Endothelial cell of umbilical vein (primary cell): Measurements from ENCODE around the gene GPR137. TPM values are rescaled to one million over a fixed set of nuclear protein-coding genes. Genes with fewer than 3 reads are reported as not detected.
"Not testable (repeated sequence)": the region's sequence is repeated elsewhere in the genome, so short reads cannot be mapped to it uniquely, and the experiment has no call there.

ENCODE experiments used
- BruUV-seq: library from RNA; stranded (reverse); fragments of 400-500 nt; replicated peaks from 2 replicates; lab custom pipeline; 2021; lab: Mats Ljungman, UMichigan
- CTCF ChIA-PET: fragments of 300-600, 350-600 bp; sonication (Branson Sonifier 250); formaldehyde crosslinking; loops from one replicate; lab custom pipeline; 2021; ENCODE audit warnings: antibody characterized with exemption, inconsistent platforms; lab: Charles Lee
- POLR2A ChIA-PET: fragments of 300-600, 350-600 bp; sonication (Branson Sonifier 250); formaldehyde crosslinking; loops from one replicate; lab custom pipeline; 2021; ENCODE audit warnings: antibody characterized with exemption, inconsistent platforms; lab: Charles Lee
- DNase-seq: peaks from one replicate; pipeline ENCODE4 v3.0.0-alpha.2; 2011; ENCODE audit warnings: low read depth, low spot score
- FAIRE-seq: peaks from 2 replicates; lab custom pipeline; 2011; peaks lifted over from hg19 to GRCh38; lab: Jason Lieb, UNC
- H2AFZ ChIP-seq: 2 replicates; pipeline ENCODE4 v1.6.0; 2012; ENCODE audit warnings: low read depth, low read length, control low read depth, inconsistent platforms
- H3K27ac ChIP-seq: 2 replicates; pipeline ENCODE4 v1.5.1; 2011; ENCODE audit warnings: low read depth, mild to moderate bottlenecking, control low read depth, low read length, moderate library complexity; ENCODE audit not compliant: insufficient read depth
- H3K27me3 ChIP-seq, 2 experiments: 2 replicates each; pipeline versions ENCODE4 v1.6.0 to v1.6.1; 2011; ENCODE audit warnings: low read length in 2 of 2, mixed read lengths in 1 of 2; ENCODE audit not compliant: control insufficient read depth in 2 of 2, insufficient read depth in 2 of 2
- H3K36me3 ChIP-seq, 2 experiments: 2 replicates in 1 of 2; 3 replicates in 1 of 2; pipeline ENCODE4 v1.5.1; 2011; ENCODE audit warnings: low read length in 2 of 2, mild to moderate bottlenecking in 1 of 2, moderate library complexity in 1 of 2; ENCODE audit not compliant: control insufficient read depth in 2 of 2, insufficient read depth in 2 of 2; ENCODE audit errors: extremely low read depth in 1 of 2
- H3K4me1 ChIP-seq: 3 replicates; pipeline ENCODE4 v1.5.1; 2011; ENCODE audit warnings: mild to moderate bottlenecking, low read length; ENCODE audit not compliant: control insufficient read depth, insufficient read depth; ENCODE audit errors: extremely low read depth
- H3K4me2 ChIP-seq: 2 replicates; pipeline ENCODE4 v1.6.1; 2011; ENCODE audit warnings: low read length, control low read depth, mixed read lengths; ENCODE audit not compliant: insufficient read depth
- H3K4me3 ChIP-seq, 3 experiments: fragments of 200-600 bp in 1 of 3; sonication (generic), shearing (Covaris generic) in 1 of 3; replicated peaks in 1 of 3; 2 replicates each; pipeline ENCODE4 v1.5.1; 2011 to 2016; ENCODE audit warnings: control low read depth in 3 of 3, low read length in 3 of 3, mild to moderate bottlenecking in 2 of 3, inconsistent platforms in 1 of 3, low read depth in 1 of 3, moderate library complexity in 1 of 3; ENCODE audit not compliant: insufficient read depth in 1 of 3
- H3K79me2 ChIP-seq: 2 replicates; pipeline ENCODE4 v1.6.0; 2012; ENCODE audit warnings: low read length, inconsistent platforms; ENCODE audit not compliant: control insufficient read depth, insufficient read depth
- H3K9ac ChIP-seq: replicated peaks from 2 replicates; pipeline ENCODE3; 2011; ENCODE audit warnings: low read length, control low read depth; ENCODE audit not compliant: insufficient read depth; ENCODE audit errors: extremely low read depth
- H3K9me1 ChIP-seq: replicated peaks from 3 replicates; pipeline ENCODE4 v1.6.0; 2011; ENCODE audit warnings: mild to moderate bottlenecking, low read length; ENCODE audit not compliant: control insufficient read depth, insufficient read depth; ENCODE audit errors: extremely low read depth
- H3K9me3 ChIP-seq: replicated peaks from 2 replicates; pipeline ENCODE4 v1.5.1; 2012; ENCODE audit warnings: low read length, inconsistent platforms; ENCODE audit not compliant: control insufficient read depth, insufficient read depth
- H4K20me1 ChIP-seq: replicated peaks from 2 replicates; pipeline ENCODE3; 2011; ENCODE audit warnings: mild to moderate bottlenecking, low read length; ENCODE audit not compliant: control insufficient read depth, insufficient read depth; ENCODE audit errors: extremely low read depth
- EZH2 ChIP-seq: IDR thresholded peaks from 2 replicates; pipeline ENCODE4 v1.6.1; 2012; ENCODE audit warnings: borderline replicate concordance, low read depth, mild to moderate bottlenecking, moderate library complexity, low read length, inconsistent platforms; ENCODE audit not compliant: severe bottlenecking
- FOS ChIP-seq: IDR thresholded peaks from 2 replicates; pipeline ENCODE4 v1.6.1; 2011; ENCODE audit warnings: mild to moderate bottlenecking, low read length, moderate library complexity, borderline replicate concordance; ENCODE audit not compliant: insufficient read depth
- GATA2 ChIP-seq: IDR thresholded peaks from 2 replicates; pipeline ENCODE4 v1.7.0; 2011; ENCODE audit warnings: low read depth, mild to moderate bottlenecking, moderate library complexity, mixed read lengths, low read length; ENCODE audit not compliant: insufficient read length, insufficient read depth
- JUN ChIP-seq: IDR thresholded peaks from 2 replicates; pipeline ENCODE4 v1.6.1; 2011; ENCODE audit warnings: borderline replicate concordance, low read depth; ENCODE audit not compliant: insufficient read length, insufficient read depth
- MYC ChIP-seq: IDR thresholded peaks from one replicate; pipeline ENCODE4 v1.6.1; 2011; ENCODE audit warnings: mild to moderate bottlenecking, low read depth, low read length
- POLR2A ChIP-seq: IDR thresholded peaks from 2 replicates; pipeline ENCODE4 v1.6.1; 2012; ENCODE audit warnings: low read depth, mild to moderate bottlenecking, control low read depth, low read length
- POLR2AphosphoS5 ChIP-seq: IDR thresholded peaks from 2 replicates; pipeline ENCODE4 v1.6.1; 2012; ENCODE audit warnings: low read depth, mild to moderate bottlenecking, control low read depth, low read length, moderate library complexity; ENCODE audit not compliant: insufficient read depth
- dilution Hi-C: fragments of 300-500 bp; cut with MboI; formaldehyde crosslinking; loops from one replicate; pipeline ENCODE4 v1.15.0; 2019; ENCODE audit warnings: low sequenced_read_pairs; ENCODE audit not compliant: extremely low pct_ligation_motif_present
- intact Hi-C: fragments of 100-400 bp; cut with micrococcal nuclease; formaldehyde crosslinking; loops from one replicate; pipeline ENCODE4 v1.10.0; 2022
- polyA plus RNA-seq, 4 experiments: library from polyadenylated mRNA; depleted of rRNA in 3 of 4; stranded (reverse) in 3 of 4; unstranded in 1 of 4; fragments of >200 nt; gene quantifications; 2 replicates each; pipeline versions ENCODE4 v1.2.1 to v1.2.3, GENCODE V29; 2011 to 2012; ENCODE audit warnings: missing spikeins in 1 of 4
- total RNA-seq: library from RNA; stranded (reverse); gene quantifications from 2 replicates; pipeline ENCODE4 v1.2.3, GENCODE V29; 2021
- TF ChIP-seq, protein P1 (sequence below): IDR thresholded peaks from 2 replicates; pipeline ENCODE4 v1.6.1; 2011; ENCODE audit not compliant: insufficient read depth, insufficient read length
- TF ChIP-seq, protein P2 (sequence below), 2 donors: IDR thresholded peaks; 1 replicate in 1 of 2; 2 replicates in 1 of 2; pipeline ENCODE4 v1.5.1; 2011; ENCODE audit warnings: low read length in 2 of 2, mild to moderate bottlenecking in 2 of 2, moderate library complexity in 2 of 2, control low read depth in 1 of 2, inconsistent platforms in 1 of 2, low read depth in 1 of 2; ENCODE audit not compliant: insufficient read depth in 1 of 2; ENCODE audit errors: extremely low read depth in 1 of 2

GPR137 gene
- total and polyA plus RNA-seq, 2 donors (not counting 3 experiments of a cell fraction or from before 2014, with no cell fraction given) = 40.9 to 42.5 TPM

DNA sequence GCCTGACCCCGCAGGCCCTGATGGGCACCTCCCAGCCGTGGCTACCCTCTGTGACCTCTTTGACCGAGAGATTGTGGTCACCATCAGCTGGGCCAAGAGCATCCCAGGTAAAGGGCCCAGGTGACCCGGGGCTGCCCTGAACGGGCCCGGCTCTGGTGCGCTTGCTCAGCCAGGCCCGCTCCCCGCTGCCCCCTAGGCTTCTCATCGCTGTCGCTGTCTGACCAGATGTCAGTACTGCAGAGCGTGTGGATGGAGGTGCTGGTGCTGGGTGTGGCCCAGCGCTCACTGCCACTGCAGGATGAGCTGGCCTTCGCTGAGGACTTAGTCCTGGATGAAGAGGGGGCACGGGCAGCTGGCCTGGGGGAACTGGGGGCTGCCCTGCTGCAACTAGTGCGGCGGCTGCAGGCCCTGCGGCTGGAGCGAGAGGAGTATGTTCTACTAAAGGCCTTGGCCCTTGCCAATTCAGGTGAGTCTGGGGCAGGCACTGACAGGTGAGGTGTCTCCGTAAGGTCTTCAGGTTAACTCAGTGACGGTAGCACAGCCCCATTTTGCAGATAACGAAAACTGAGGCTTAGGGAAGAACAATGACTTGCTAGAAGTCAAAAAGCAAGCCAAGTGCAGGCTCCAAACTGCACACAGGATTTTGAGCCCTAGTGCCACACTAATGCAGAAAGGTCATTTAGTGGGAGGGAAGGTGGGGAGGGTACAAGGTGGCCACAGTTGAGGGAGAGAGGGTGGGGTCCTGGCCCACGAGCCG, 29.3 kb downstream of the GPR137 start:
- Histone ChIP-seq H3K79me2 (peaks cover 4% of the 10 kb centered on the region), H3K4me1 (peaks cover 10% of the 10 kb centered on the region), H3K9me1 (no peaks in the 10 kb centered on the region), H3K4me2 (no peak overlapping the region), H3K36me3 (peaks cover 2 to 7% of the 10 kb centered on the region in 2 experiments), H3K4me3 (no peak overlapping the region), H3K9me3 (no peaks in the 10 kb centered on the region), H3K27ac (no peak overlapping the region), H2AFZ (no peak overlapping the region), H4K20me1 (no peaks in the 10 kb centered on the region), H3K9ac (no peak overlapping the region), H3K27me3 (no peaks in the 10 kb centered on the region)
- dilution Hi-C loops = no loop called here
- no peak for DNase-seq
- CTCF ChIA-PET = no interaction called here
- no peak for FAIRE-seq
- intact Hi-C loops = no loop called here
- TF ChIP-seq MYC = no peak
- TF ChIP-seq EZH2 = no peak
- no peak for TF ChIP-seq GATA2
- TF ChIP-seq JUN = no peak
- no peak for TF ChIP-seq FOS
- TF ChIP-seq POLR2AphosphoS5 = no peak
- TF ChIP-seq, protein P1, sequence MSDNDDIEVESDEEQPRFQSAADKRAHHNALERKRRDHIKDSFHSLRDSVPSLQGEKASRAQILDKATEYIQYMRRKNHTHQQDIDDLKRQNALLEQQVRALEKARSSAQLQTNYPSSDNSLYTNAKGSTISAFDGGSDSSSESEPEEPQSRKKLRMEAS = no peak
- no peak for TF ChIP-seq POLR2A
- TF ChIP-seq, protein P2, sequence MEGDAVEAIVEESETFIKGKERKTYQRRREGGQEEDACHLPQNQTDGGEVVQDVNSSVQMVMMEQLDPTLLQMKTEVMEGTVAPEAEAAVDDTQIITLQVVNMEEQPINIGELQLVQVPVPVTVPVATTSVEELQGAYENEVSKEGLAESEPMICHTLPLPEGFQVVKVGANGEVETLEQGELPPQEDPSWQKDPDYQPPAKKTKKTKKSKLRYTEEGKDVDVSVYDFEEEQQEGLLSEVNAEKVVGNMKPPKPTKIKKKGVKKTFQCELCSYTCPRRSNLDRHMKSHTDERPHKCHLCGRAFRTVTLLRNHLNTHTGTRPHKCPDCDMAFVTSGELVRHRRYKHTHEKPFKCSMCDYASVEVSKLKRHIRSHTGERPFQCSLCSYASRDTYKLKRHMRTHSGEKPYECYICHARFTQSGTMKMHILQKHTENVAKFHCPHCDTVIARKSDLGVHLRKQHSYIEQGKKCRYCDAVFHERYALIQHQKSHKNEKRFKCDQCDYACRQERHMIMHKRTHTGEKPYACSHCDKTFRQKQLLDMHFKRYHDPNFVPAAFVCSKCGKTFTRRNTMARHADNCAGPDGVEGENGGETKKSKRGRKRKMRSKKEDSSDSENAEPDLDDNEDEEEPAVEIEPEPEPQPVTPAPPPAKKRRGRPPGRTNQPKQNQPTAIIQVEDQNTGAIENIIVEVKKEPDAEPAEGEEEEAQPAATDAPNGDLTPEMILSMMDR (IDR thresholded peaks at IDR 0.05; ENCODE audit: extremely low read depth in 1 of 2, insufficient read depth in 1 of 2, low read depth in 1 of 2, low read length in 2 of 2) = no peak
- BruUV-seq = no TSS peak
- POLR2A ChIA-PET = no interaction called here

DNA sequence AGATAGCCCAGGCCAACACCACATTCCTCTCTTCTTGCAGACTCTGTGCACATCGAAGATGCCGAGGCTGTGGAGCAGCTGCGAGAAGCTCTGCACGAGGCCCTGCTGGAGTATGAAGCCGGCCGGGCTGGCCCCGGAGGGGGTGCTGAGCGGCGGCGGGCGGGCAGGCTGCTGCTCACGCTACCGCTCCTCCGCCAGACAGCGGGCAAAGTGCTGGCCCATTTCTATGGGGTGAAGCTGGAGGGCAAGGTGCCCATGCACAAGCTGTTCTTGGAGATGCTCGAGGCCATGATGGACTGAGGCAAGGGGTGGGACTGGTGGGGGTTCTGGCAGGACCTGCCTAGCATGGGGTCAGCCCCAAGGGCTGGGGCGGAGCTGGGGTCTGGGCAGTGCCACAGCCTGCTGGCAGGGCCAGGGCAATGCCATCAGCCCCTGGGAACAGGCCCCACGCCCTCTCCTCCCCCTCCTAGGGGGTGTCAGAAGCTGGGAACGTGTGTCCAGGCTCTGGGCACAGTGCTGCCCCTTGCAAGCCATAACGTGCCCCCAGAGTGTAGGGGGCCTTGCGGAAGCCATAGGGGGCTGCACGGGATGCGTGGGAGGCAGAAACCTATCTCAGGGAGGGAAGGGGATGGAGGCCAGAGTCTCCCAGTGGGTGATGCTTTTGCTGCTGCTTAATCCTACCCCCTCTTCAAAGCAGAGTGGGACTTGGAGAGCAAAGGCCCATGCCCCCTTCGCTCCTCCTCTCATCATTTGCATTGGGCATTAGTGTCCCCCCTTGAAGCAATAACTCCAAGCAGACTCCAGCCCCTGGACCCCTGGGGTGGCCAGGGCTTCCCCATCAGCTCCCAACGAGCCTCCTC, 30.2 kb downstream of the GPR137 start:
- H3K4me2 ChIP-seq, H3K9me3 ChIP-seq, dilution Hi-C loops, H3K36me3 ChIP-seq, intact Hi-C loops, H2AFZ ChIP-seq, H3K4me1 ChIP-seq, DNase-seq, FAIRE-seq, BruUV-seq, POLR2A ChIA-PET, H3K9me1 ChIP-seq, H3K9ac ChIP-seq, H4K20me1 ChIP-seq, H3K4me3 ChIP-seq, H3K79me2 ChIP-seq, H3K27ac ChIP-seq, H3K27me3 ChIP-seq: not testable (repeated sequence)
- CTCF ChIA-PET = interaction anchor here (1.8 to 3.6 kb wide), 3 partner anchors 17 to 45 kb away, joined by 5 to 72 read pairs (median 71); no protein-coding TSS in a partner anchor
